ENCODE measurements around the gene ALOX12B. TPM values are rescaled to one million over a fixed set of nuclear protein-coding genes. Genes with fewer than 3 reads are reported as not detected.

Gene ALOX12B
- total RNA-seq, 4 donors from 2014 or later, result 91.4 to 150 (median 119) TPM

DNA sequence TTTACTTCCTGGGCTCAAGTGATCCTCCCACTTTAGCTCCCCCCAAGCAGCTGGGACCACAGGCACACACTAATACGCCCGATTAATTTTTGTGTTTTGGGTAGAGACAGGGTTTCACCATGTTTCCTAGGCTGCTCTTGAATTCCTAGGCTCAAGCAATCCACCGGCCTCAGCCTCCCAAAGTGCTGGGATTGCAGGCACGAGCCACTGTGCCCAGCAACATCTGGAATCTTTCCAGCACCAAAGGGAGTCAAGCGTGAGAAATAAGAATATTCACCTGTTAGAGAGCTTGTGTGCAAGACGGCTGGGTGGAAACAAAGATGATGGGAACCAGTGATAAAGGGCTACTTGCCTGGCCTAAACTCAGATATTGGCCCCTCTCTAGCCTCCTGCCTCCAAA lies 14.2 kb upstream of the ALOX12B start:
- no peak overlapping the region for H3K4me3 ChIP-seq

DNA sequence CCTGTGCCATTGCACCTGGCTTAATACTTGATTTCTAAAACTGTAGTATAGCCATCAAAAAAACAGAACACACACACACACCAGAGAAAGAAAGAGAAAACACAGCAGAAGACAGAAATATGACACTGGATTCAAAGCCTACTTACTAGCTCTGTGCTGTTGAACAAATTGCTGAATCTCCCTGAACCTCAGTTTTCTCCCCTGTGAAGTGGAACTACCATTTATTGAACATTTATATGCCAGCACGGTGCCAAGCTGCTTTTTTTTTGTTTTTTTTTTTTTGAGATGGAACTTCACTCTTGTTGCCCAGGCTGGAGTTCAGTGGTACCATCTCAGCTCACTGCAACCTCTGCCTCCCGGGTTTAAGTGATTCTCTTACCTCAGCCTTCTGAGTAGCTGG lies 13.2 kb upstream of the ALOX12B start:
- 81% methylated on average over 2 of the region's 2 CpGs for WGBS
- Histone ChIP-seq H3K4me1 (peaks cover 10% of the 10 kb centered on the region), H3K4me3 (no peak overlapping the region), H3K27me3 (no peaks in the 10 kb centered on the region), H3K9me3 (no peaks in the 10 kb centered on the region), H3K36me3 (no peaks in the 10 kb centered on the region), H3K27ac (no peak overlapping the region)
- no peak for DNase-seq (ENCODE audit: low spot score in 2 of 2)
- TF ChIP-seq EP300 (IDR thresholded peaks at IDR 0.05) (no peak), POLR2AphosphoS5 (IDR thresholded peaks at IDR 0.05) (no peak), POLR2A (IDR thresholded peaks at IDR 0.05) (no peak)
- TF ChIP-seq, protein P1, sequence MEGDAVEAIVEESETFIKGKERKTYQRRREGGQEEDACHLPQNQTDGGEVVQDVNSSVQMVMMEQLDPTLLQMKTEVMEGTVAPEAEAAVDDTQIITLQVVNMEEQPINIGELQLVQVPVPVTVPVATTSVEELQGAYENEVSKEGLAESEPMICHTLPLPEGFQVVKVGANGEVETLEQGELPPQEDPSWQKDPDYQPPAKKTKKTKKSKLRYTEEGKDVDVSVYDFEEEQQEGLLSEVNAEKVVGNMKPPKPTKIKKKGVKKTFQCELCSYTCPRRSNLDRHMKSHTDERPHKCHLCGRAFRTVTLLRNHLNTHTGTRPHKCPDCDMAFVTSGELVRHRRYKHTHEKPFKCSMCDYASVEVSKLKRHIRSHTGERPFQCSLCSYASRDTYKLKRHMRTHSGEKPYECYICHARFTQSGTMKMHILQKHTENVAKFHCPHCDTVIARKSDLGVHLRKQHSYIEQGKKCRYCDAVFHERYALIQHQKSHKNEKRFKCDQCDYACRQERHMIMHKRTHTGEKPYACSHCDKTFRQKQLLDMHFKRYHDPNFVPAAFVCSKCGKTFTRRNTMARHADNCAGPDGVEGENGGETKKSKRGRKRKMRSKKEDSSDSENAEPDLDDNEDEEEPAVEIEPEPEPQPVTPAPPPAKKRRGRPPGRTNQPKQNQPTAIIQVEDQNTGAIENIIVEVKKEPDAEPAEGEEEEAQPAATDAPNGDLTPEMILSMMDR (IDR thresholded peaks at IDR 0.05), result no peak

More for the DNA sequence above, 14.2 kb upstream of the ALOX12B start:
- Histone ChIP-seq H3K36me3 (no peaks in the 10 kb centered on the region), H3K9me3 (no peaks in the 10 kb centered on the region), H3K27ac (no peak overlapping the region), H3K27me3 (no peaks in the 10 kb centered on the region), H3K4me1 (peaks cover 18% of the 10 kb centered on the region)
- no peak for TF ChIP-seq EP300 (IDR thresholded peaks at IDR 0.05)
- no peak for TF ChIP-seq POLR2AphosphoS5 (IDR thresholded peaks at IDR 0.05)
- no peak for TF ChIP-seq POLR2A (IDR thresholded peaks at IDR 0.05)
- TF ChIP-seq, protein P1 (IDR thresholded peaks at IDR 0.05), result no peak
- WGBS, result 83% methylated on average over 6 of the region's 6 CpGs
- no peak for DNase-seq (ENCODE audit: low spot score in 2 of 2)

DNA sequence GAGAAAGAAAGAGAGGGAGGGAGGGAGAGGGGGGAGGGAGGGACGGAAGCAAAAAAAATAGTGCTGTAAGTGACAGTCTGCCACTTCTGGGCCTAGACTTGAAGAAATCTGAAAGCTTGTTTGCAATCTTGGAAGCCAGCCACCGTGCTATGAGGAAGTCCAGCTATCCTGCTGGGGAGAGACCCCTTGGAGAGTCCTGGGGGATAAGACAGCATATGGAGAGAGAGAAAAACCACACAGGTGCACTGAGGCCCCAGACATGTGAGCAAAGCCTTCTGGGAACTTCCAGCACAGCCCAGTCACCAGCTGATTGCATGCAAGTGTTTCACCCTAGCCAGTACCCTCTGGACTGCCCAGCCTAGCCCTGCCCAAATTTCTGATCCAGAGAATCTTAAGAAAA lies 12.6 kb upstream of the ALOX12B start:
- peaks cover 10% of the 10 kb centered on the region for H3K4me1 ChIP-seq
- no peak overlapping the region for H3K4me3 ChIP-seq
- WGBS, result 47% methylated on average over 2 of the region's 2 CpGs
- H3K27me3 ChIP-seq, result no peaks in the 10 kb centered on the region
- TF ChIP-seq, protein P1 (IDR thresholded peaks at IDR 0.05), result no peak
- no peak for TF ChIP-seq EP300 (IDR thresholded peaks at IDR 0.05)
- no peak for TF ChIP-seq POLR2AphosphoS5 (IDR thresholded peaks at IDR 0.05)
- no peak for TF ChIP-seq POLR2A (IDR thresholded peaks at IDR 0.05)
- no peaks in the 10 kb centered on the region for H3K36me3 ChIP-seq
- H3K27ac ChIP-seq, result no peak overlapping the region
- no peaks in the 10 kb centered on the region for H3K9me3 ChIP-seq
- DNase-seq (ENCODE audit: low spot score in 2 of 2), result no peak

DNA sequence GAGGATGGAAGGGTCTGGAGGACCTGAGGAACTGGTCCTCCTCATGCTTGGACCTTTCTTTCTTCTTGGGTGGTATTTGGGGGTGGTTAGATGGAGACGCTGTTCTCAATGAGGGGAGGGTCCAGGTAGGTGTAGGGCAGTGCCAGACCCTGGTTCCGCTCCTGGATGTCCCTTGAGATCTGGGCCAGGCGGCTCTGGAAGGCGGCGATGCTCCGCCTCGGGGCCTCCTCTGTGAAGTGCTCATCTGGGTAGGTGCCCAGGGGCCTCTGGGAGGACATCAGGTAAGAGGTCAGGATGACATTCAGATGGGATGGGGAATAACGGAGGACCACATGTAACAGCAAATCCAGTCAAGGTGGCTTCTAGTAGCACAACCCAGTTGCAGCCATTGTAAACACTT lies 9.0 kb upstream of the ALOX12B start:
- no peak for DNase-seq (ENCODE audit: low spot score in 2 of 2)
- WGBS, result 89% methylated on average over 8 of the region's 8 CpGs
- peaks cover 1% of the 10 kb centered on the region for H3K27me3 ChIP-seq
- H3K36me3 ChIP-seq, result no peaks in the 10 kb centered on the region
- H3K4me3 ChIP-seq, result no peak overlapping the region
- H3K4me1 ChIP-seq, result peaks cover 5% of the 10 kb centered on the region
- H3K9me3 ChIP-seq, result no peaks in the 10 kb centered on the region
- no peak overlapping the region for H3K27ac ChIP-seq
- TF ChIP-seq EP300 (IDR thresholded peaks at IDR 0.05) (no peak), POLR2A (IDR thresholded peaks at IDR 0.05) (no peak), POLR2AphosphoS5 (IDR thresholded peaks at IDR 0.05) (no peak)
- TF ChIP-seq, protein P1 (IDR thresholded peaks at IDR 0.05), result no peak

DNA sequence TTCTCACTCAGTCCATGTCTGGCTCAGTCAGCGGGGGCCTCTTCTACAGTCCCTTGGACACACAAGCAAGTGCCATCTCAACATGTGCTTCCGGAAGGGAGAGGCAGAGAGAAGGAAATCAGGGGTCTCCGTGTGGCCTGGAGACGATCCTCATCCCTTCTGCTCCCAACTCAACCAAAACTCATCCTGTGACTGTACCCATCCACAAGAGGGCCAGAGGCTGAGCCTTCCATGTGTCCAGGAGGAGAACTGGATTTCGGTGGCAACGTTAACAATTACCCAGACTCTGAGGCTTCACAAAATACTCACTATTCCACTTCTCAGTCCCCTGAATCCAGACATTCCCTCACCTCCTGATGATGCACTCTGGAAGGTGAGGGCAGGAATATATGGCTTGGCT lies 7.8 kb upstream of the ALOX12B start:
- WGBS, result 79% methylated on average over 6 of the region's 6 CpGs
- no peaks in the 10 kb centered on the region for H3K9me3 ChIP-seq
- H3K36me3 ChIP-seq, result no peaks in the 10 kb centered on the region
- peaks cover 13% of the 10 kb centered on the region for H3K27me3 ChIP-seq
- no peak for DNase-seq (ENCODE audit: low spot score in 2 of 2)
- no peak overlapping the region for H3K4me3 ChIP-seq
- no peak overlapping the region for H3K27ac ChIP-seq
- TF ChIP-seq, protein P1 (IDR thresholded peaks at IDR 0.05), result no peak
- no peak for TF ChIP-seq POLR2A (IDR thresholded peaks at IDR 0.05)
- no peak for TF ChIP-seq EP300 (IDR thresholded peaks at IDR 0.05)
- no peak for TF ChIP-seq POLR2AphosphoS5 (IDR thresholded peaks at IDR 0.05)
- peaks cover 5% of the 10 kb centered on the region for H3K4me1 ChIP-seq
